Measurements from ENCODE around the gene NFATC1.
"Not testable (repeated sequence)": the region's sequence is repeated elsewhere in the genome, so short reads cannot be mapped to it uniquely, and the experiment has no call there.

The NFATC1 gene

DNA sequence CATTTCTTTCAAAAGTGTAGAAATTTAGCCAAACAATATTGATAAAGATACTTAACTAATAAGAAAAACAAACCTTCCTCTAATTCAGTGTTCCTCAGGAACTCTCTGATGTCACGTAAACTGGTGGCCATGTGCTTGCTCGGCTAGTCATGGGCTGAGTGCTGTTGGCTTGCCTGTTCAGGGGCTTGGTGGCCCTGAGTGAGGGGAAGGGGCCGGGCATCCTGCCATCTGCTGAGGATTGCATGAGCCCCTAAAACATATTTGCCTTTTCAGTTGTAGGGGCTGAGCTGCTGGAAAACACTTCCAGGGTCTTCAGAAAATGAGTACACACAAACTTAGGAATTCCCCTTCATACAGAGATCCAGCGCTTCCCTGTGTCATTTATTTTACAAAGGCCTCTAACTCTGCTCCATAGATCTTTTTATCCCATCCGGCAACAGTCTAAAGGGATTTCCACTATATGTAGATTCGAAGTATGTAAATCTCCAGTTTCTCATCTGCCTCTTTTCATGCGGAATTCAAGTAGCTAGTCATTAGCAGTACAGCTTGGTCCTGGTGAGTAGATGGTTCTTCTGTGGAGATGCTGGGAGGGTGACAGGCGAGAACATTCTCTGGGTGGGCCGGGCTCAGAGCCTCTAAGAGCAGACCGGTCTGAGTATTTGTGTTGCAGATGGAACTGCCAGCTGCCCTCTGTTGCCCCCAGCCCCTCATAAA, 20.1 kb upstream of the NFATC1 start:
- DNase-seq (ENCODE audit: low spot score), result no peak

DNA sequence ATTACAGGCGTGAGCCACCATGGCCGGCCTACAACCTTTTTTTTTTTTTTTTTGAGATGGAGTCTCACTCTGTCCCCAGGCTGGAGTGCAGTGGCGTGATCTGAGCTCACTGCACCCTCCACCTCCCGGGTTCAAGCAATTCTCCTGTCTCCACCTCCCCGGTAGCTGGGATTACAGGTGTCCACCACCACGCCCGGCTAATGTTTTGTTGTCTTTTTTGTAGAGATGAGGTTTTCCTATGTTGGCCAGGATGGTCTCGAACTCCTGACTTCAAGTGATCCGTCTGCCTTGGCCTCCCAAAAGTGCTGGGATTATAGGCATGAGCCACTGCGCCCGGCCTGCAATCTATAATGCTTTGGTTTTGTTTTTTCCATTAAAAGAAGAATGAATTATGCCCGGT, 19.1 kb upstream of the NFATC1 start:
- DNase-seq (ENCODE audit: low spot score), result not testable (repeated sequence)

DNA sequence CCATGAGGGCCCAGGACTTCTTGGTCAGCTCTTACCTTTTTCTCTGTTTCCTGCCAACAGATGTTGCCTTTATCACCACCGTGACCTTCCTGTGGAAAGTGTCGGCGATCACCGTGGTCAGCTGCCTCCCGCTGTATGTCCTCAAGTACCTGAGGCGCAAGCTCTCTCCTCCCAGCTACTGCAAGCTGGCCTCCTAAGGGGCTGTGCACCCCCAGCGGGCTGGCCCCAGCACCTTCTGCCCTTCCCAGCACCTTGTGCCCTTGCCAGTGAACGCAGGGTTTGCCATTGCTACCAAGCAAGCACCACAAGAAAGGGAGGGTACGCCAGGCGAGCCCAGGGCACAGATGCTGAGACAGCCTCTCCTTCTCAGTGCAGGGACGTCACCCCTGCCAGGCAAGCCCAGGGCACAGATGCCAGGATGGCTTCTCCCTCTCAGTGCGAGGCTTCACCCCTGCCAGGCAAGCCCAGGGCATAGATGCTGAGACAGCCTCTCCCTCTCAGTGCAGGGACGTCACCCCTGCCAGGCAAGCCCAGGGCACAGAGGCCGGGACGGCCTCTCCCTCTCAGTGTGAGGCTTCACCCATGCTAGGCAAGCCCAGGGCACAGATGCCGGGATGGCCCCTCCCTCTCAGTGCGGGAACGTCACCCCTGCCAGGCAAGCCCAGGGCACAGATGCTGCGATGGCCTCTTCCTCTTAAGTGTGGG, 18.4 kb upstream of the NFATC1 start:
- DNase-seq (ENCODE audit: low spot score), result no peak

DNA sequence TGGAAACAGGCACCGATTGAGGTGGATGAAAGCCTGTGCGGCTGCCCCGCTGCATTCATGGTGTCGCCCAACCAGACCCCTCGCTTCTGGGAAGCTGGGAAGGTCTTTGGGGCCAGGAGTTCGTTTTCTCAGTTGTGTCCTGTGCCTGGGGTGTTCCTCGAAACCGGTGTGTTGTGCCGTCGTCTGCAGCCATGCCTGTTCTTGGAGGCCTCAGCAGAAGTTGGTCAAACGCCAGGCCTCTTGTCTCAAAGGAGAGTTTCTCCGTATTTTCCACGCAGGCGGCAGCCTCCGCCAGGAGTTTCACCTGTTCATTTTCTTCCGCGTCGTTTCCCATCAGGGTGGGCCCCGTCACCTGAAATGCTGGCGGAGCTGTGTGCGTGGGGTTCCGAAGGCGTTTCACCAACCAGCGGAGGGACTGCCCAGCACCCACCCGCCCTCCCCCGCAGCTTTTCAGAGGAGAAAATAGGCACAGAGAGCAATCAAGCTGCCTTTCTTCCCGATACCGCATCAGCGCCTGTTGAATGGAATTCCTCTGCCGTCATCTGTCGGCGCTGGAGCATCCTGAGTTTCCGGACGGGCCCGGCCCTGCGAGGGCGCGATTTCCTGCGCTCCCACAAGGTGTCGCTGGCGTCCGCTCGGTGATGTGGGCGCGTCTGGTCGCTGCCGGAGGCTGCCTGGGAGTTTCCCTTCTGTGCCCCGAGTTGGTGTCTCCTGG, 17.0 kb upstream of the NFATC1 start:
- DNase-seq (ENCODE audit: low spot score), result peak; percentile 79

DNA sequence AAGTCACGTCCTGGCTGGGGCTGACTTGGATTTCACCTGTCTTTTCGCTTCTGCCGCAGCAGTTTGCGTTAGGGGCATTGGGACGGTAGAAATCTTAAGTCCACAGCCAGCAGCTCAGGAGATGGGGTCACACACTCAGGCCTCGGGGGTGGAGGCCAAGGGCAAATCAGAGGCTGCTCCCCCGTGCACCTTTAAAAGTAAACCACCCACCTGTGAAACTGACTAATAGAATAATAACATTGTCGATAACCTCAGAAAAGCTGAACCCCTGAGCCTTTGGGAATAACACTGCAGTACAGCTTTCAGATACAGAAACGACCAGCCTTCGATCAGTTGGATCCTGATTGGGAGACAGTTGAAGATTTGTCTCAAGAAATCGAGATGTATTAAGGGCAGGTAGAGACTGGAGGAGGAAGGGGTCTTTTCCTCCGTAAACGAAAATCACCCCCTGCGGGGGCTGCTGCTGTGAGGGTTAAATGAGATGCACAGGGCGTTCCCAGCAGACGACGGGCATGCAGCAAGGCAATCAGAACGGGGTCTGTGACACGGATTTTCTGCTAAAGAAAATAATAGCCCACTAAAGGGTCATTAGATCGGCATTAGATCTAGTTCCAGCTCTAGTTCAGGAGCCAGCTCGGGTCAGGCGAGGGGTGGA, 16.4 kb upstream of the NFATC1 start:
- DNase-seq (ENCODE audit: low spot score), result no peak

DNA sequence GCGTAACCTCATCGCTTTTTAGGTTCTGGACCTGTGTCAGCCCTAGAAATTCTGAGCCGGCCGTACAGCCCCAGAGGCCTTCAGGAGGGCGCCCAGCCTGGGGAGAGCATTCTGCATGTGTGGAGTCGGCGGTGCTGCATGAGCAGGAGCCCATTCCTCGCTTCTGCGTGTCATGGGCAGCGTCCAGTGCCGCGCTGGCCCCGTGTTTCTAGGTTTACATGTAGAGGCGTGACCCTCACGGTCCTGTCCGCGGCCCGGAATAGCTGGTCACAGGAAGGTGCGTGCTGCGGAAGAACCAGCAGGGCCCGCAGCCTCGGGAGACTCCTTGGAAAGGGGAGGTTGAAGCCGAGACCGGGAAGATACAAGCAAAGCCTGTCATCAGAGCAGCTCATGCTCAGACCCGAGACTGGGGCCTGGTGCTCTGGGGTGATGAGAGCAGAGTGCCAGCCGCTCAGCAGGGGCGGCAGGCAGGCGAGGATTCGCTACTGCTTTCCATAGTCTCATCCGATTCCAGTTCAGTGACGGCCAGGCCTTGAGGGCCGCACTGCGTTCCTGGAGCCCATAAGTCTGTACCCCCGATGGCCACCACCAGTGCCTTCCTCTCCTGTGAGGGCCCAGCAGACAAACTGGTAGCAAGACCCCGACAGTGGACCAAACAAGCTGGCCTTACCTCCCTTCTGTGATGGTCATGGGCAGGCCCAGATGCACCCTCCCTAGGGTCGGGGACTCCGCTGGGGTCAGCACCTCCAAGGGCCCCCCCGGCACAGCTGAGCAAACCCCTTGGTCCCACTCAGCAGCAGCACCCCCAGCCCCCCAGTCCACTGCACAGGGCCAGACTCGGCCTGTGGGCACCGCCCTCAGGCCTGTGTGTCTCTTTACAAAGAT, 15.6 kb upstream of the NFATC1 start:
- DNase-seq (ENCODE audit: low spot score), result no peak

DNA sequence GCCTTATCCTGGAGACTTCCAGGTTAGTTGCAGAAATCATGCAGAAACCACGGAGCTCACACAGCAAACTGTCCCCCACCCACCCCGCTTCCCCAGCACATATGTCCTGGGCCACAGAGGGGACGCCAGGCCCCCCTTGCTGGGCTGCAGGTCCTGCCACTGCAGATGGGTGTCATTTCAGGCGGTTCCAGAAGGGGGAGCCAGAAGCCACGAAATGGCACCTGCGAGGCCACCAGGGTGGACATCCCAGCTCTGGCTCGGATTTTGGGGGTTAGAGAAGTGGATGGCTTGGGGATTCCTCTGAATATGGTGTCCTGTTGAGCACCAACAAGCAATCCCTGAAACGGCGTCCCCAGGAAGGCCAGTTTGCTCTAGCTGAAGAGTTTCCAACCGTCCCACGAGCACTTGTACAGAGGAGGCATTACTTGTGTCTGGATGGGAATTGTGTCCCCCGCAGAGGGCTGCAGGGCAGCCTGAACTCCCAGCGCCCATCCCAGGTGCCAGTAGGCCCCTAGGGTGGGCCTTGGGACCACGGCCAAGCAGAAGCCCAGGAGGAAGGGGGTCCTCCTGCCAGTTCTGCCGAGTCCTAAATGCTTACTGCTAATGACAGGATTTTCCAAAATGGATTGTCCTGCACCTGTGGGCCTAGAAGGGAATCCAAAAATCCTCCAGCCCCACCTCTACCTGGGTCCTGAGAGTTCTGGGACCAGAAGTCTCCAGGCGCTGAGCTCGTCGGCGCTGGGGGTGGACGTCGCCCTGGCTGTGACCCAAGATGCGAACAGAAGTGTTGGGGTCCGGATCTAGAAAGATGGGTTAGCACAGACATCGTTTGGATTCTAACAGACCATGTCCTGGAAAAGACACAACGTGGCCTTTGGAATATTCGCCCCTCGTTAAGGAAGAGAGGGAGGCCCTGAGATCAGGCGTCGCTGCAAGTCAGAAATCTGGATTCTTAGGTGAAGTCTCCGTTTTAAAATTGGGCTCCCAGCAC, 14.6 kb upstream of the NFATC1 start:
- peak; percentile 52 for DNase-seq (ENCODE audit: low spot score)

DNA sequence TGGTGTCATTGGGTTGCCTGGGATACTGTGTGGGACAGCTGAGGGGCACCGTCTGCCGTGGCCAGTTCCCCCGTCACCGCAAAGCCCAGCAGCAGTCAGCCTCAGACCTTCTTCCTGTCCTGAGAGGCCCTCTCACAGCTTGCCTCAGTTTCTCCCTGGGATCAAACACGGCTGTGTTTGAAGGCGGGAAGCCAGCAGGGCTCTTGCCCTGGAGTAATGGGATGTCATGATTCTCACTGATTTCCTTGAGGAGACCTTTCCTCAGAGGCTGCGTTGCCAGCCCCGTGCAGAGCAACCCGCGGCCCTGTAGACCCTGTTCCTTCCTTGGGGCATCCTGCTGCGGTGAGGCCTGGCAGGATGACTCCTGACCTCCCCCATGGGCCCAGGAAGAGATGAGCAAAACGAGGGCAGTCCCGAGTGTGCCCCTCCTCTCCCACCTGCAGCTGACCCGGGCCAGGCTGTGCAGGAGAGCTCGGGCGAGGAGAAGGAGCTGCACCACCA, 13.9 kb upstream of the NFATC1 start:
- no peak for DNase-seq (ENCODE audit: low spot score)

DNA sequence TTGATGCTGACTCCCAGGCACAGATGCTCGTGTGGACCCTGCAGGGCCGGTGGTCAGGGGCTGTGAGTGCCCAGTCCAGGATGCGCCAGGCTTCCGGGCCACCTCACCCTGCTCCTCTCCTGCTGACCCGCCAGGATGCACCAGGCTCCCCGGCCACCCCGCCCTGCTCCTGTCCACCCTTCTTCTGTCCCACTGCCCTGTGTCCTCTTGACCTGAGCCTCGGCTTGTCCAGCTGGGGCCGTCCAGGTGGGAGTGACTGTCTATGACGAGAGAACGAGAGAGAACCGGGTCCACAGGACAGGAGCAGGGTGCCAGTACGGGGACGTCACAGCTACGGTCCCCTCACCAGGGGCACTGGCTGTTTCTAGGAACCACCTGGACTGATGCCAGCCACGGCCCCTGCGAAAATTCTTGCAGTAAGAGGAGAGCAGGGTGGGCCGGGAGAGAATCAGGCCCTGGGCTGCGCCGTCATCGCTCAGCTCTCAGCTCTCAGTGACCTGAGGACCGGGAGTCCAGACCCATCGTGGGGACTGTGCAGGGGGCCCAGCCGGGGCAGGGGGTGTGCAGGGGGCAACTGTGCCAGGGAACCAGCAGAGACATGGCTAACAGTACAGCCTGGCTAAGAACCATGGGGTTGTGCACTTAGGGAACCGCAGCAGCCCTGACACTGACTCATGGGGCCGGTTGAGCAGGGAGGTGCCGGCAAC, 12.9 kb upstream of the NFATC1 start:
- no peak for DNase-seq (ENCODE audit: low spot score)

DNA sequence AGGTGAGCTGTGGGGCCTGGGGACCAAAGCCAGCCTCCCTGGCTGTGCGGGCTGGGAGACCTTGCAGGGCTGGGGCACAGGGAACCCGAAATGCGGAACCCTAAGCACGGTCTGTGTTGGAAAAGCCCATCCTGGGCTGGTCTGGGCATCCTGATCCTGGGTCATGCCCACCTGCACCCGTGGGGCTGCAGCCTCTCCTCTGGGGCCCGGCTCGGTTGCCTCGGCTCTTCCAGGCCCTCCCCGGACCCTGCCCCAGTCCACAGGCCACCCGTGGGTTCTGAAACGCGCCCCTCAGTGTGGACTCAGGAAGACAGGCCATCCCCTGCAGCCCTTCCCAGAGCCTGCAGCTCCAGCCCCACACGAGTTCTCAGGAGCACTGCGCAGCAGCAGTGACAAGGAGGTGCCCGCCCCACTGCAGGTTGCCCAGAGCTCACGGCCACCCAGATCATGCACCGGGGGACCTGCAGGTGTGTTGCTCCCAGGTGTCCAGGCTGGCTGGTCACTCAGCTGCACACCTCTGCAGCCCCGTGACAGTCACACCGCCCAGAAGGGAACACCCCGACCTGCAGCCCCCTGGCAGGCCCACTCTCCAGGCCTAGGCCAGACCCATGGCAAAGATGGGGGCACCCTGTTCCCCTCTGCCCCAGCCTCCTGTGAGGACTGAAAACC, 12.2 kb upstream of the NFATC1 start:
- DNase-seq (ENCODE audit: low spot score), result no peak

DNA sequence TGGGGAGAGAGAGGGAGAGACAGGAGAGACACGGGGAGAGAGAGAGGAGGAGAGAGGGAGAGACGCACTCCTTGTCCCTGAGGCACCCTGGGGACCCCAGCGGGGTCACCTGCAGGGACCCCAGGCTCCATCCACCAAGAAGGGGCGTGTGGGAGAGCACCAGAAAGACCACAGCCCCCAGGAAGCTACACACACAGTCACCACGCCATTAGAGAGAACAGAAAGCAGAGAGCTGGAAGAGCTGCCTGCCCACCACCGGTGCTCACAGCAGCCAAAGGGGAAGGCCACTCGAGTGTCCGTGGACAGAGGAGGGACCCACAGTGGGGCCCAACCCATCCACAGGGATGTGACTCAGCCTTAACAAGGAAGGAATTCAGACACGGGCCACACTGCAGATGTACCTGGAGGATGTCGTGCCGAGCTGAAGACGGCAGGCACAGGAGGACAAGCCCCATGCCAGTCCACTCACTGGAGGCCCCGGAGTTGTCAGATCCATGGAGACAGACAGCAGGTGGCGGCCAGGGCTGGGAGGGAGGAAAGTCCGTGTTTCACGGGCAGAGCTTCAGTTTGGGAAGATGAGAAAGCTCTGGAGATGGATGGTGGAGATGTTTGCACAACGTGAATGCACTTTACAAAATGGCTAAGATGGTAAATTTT, 11.5 kb upstream of the NFATC1 start:
- no peak for DNase-seq (ENCODE audit: low spot score)

DNA sequence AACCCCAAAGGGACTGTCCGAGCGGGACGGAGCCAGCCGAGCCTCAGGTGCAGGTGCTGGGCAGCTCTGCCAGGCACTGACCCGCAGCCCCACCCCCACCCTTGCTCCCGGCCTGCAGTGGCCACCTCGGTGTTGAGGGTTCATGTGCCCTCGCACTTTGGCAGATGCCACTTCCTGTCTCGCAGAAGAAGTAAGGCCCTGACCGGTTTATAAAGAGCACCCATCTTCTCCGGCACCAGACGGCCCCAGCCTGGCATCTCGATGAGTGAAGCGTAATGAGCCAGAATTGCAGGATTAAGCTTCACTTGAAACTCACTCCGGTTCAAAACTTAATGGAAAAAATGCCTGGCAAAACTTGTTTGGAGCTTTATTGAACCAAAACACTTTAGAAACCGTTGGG, 10.9 kb upstream of the NFATC1 start:
- no peak for DNase-seq (ENCODE audit: low spot score)

DNA sequence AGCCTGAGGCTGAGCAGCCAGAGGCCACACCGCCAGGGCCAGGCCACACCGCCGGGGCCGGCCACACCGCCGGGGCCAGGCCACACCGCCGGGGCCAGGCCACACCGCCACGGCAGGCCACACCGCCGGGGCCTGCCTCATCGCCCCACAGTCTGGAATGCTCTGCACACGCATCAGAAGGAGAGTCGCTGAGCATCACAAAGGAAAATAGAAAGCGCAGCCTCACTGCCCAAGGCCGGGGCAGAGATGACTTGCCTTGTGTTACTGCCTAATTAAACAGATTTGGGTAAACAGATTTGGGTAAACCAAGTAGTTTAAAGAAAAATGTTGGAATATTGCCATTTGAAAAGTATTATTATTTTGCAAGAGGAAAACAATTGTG, 10.4 kb upstream of the NFATC1 start:
- no peak for DNase-seq (ENCODE audit: low spot score)

DNA sequence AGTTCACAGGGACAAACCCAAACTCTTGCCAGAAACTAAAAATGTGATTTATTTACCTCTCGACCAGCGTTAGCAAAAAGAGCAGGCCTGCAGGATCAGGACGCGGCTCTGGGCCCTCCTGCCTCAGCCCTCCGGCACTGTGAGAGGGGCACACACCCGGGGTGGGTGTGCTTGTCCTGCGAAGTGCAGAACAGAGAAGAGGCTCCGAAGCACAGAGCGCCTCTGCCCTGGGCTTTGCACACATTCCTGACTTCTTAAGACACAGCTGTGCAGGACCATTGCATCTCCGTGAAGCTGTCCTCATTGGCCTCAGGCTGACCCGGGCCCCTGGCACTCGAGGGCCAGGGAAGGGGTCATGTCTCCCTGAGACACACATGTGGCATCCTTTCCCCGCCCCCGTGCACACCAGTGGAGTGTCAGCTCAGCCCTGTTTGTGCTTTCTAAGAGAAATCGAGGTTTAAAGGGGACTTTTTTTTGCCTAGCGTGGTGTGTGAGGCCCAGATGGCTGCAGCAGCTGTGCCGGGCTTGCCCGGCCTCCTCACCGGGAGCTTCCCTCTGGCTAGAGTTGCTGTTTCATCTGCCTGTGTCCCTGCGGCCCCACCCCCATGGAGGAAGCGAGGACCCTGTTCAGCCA, 9.9 kb upstream of the NFATC1 start:
- DNase-seq (ENCODE audit: low spot score), result no peak

DNA sequence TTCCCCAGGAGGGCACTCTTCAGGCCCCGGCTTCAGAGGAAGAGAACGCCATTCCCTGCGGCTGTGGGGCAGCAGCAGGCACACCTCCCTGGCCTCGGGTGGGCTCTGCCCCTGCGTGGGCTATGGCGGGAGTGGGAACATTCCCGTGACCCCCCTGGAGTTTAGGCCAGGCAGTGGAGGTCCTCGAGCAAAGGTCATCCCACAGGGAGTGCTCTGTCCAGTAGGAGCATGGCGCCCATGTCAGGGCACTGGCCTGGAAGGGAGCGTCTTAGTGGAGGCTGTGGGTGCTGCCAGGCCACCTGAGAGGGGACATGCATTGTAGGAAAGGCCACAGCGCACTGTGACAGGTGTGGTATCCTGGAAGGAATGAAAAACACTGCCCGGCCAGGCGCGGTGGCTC, 9.2 kb upstream of the NFATC1 start:
- DNase-seq (ENCODE audit: low spot score), result no peak

DNA sequence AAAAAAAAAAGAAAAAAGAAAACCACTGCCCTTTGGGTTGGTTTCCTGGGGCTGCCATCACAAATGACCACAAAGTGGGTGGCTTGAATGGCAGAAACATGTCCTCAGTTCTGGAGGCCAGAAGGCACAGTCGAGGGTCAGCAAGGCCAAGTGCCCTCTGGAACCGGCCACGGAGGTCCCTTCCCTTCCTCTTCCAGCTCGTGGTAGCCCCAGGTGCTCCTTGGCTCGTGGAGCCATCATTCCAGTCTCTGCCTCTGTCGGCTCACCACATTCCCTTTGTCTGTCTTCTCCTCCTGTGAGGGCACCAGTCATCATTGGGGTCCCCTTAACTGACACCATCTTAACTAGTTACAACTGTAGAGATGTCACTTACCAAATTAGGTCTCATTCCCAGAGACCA, 8.5 kb upstream of the NFATC1 start:
- DNase-seq (ENCODE audit: low spot score), result no peak

DNA sequence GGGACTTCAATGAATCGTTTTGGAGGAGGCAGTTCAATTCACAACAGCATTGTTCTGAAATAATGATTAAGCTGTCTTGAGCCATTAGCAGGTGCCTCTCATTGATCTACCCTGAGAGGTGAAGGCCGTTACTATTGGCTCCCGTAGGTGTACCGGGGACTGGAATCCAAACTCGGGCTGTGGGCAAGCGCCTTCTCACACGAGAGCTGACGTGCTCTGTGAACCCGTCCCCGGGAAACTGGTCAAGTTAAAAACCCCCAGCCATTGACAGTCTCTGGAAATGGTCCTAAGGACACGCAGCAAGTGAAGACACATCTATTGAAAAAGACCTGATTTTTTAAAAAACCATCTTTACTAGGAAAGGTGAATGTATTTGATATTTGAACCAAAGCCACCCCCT, 8.1 kb upstream of the NFATC1 start:
- no peak for DNase-seq (ENCODE audit: low spot score)

DNA sequence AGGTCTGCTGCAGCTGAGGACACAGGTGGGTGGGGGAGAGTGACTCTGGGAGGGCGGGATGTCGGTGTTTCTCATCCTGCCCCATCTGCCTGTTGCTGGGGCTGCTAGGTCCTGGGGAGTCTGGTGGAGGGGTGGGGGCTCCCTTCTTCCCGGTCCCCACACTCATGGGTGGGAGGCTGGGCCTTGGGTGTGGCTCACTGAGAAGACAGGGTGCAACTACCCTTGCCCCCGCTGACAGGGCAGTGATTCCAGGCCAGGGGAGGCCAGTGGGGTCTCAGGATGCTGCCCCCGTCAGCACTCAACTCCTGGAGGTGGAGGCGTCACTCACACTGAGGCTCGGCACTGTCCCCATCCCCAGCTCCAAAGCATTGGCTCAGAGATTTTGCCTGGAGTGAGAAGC, 7.7 kb upstream of the NFATC1 start:
- DNase-seq (ENCODE audit: low spot score), result no peak

Data from CD4-positive, alpha-beta T cell treated with Interleukin-6 at 100 ng/mL for 8 hours (primary cell).